SK-N-SH treated with all-trans-retinoic acid at 6 μM for 48 hours (cell line): ENCODE results near the gene DCLK2.
"Not testable (repeated sequence)": the region's sequence is repeated elsewhere in the genome, so short reads cannot be mapped to it uniquely, and the experiment has no call there.

ENCODE experiments used
- ATAC-seq: fragments of 200-7000 bp; cut with Tn5 transposase; 3 replicates; pipeline ENCODE4 v1.9.1; 2020; ENCODE audit warnings: mild to moderate bottlenecking, moderate library complexity
- BACH2 ChIP-seq: fragments of 250-450 bp; sonication (Bioruptor Pico); IDR thresholded peaks from 2 replicates; pipeline ENCODE4 v1.9.0; 2021; ENCODE audit warnings: mild to moderate bottlenecking, borderline replicate concordance
- CREB5 ChIP-seq: fragments of 250-450 bp; sonication (Bioruptor Pico); IDR thresholded peaks from 2 replicates; pipeline ENCODE4 v1.5.1; 2020; ENCODE audit warnings: low read depth, mild to moderate bottlenecking, moderate library complexity
- CSRNP3 ChIP-seq: fragments of 250-450 bp; sonication (Bioruptor Pico); IDR thresholded peaks from 2 replicates; pipeline ENCODE4 v1.5.1; 2021; ENCODE audit warnings: mild to moderate bottlenecking, moderate library complexity
- GLIS3 ChIP-seq: fragments of 250-450 bp; sonication (Bioruptor Pico); IDR thresholded peaks from 2 replicates; pipeline ENCODE4 v1.5.0; 2020; ENCODE audit warnings: mild to moderate bottlenecking, moderate library complexity
- OSR1 ChIP-seq: fragments of 250-450 bp; sonication (Bioruptor Pico); IDR thresholded peaks from 2 replicates; pipeline ENCODE4 v1.8.0; 2022; ENCODE audit warnings: moderate library complexity, mild to moderate bottlenecking, inconsistent platforms
- POU6F1 ChIP-seq: fragments of 250-450 bp; sonication (Bioruptor Pico); IDR thresholded peaks from 2 replicates; pipeline ENCODE4 v1.8.0; 2021; ENCODE audit warnings: low read depth, mild to moderate bottlenecking, moderate library complexity, borderline replicate concordance
- PPARA ChIP-seq: fragments of 250-450 bp; sonication (Bioruptor Pico); IDR thresholded peaks from 2 replicates; pipeline ENCODE4 v1.5.0; 2020; ENCODE audit warnings: mild to moderate bottlenecking, borderline replicate concordance
- RARB ChIP-seq: fragments of 250-450 bp; sonication (Bioruptor Pico); IDR thresholded peaks from 2 replicates; pipeline ENCODE4 v1.8.0; 2021; ENCODE audit warnings: mild to moderate bottlenecking, moderate library complexity
- SNAI2 ChIP-seq: fragments of 250-450 bp; sonication (Bioruptor Pico); IDR thresholded peaks from 2 replicates; pipeline ENCODE4 v1.5.0; 2020; ENCODE audit warnings: mild to moderate bottlenecking, moderate library complexity
- TCF4 ChIP-seq: fragments of 250-450 bp; sonication (Bioruptor Pico); IDR thresholded peaks from 2 replicates; pipeline ENCODE4 v1.8.0; 2021; ENCODE audit warnings: mild to moderate bottlenecking, moderate library complexity, borderline replicate concordance
- TOX ChIP-seq: fragments of 250-450 bp; sonication (Bioruptor Pico); IDR thresholded peaks from 2 replicates; pipeline ENCODE4 v1.8.0; 2021; ENCODE audit warnings: mild to moderate bottlenecking, moderate library complexity, borderline replicate concordance
- TSHZ2 ChIP-seq: fragments of 250-450 bp; sonication (Bioruptor Pico); IDR thresholded peaks from 2 replicates; pipeline ENCODE4 v1.5.0; 2020; ENCODE audit warnings: mild to moderate bottlenecking, moderate library complexity
- ZC3H10 ChIP-seq: fragments of 250-450 bp; sonication (Bioruptor Pico); IDR thresholded peaks from 2 replicates; pipeline ENCODE4 v1.5.1; 2021; ENCODE audit warnings: mild to moderate bottlenecking, moderate library complexity
- ZFP3 ChIP-seq: fragments of 250-450 bp; sonication (Bioruptor Pico); IDR thresholded peaks from 2 replicates; pipeline ENCODE4 v1.5.0; 2020; ENCODE audit warnings: mild to moderate bottlenecking, moderate library complexity
- ZFP30 ChIP-seq: fragments of 450-650 bp; formaldehyde crosslinking; IDR thresholded peaks from 2 replicates; pipeline ENCODE4 v1.5.0; 2022; ENCODE audit warnings: mild to moderate bottlenecking, moderate library complexity
- ZNF565 ChIP-seq: fragments of 450-650 bp; formaldehyde crosslinking; conservative IDR thresholded peaks from 2 replicates; pipeline ENCODE4 v1.5.0; 2020; ENCODE audit warnings: low read depth, mild to moderate bottlenecking, moderate library complexity
- ZNF70 ChIP-seq: fragments of 450-650 bp; formaldehyde crosslinking; IDR thresholded peaks from 2 replicates; pipeline ENCODE4 v1.5.0; 2020; ENCODE audit warnings: mild to moderate bottlenecking, moderate library complexity
- ZNF8 ChIP-seq: fragments of 450-650 bp; formaldehyde crosslinking; IDR thresholded peaks from 2 replicates; pipeline ENCODE4 v1.5.0; 2020; ENCODE audit warnings: mild to moderate bottlenecking, moderate library complexity

Gene DCLK2

GRCh38 chr4:150182794-150183193 lies 104.5 kb downstream of the DCLK2 start (continued):
- TF ChIP-seq PPARA (CRISPR knock-in tag) (no peak), ZFP30 (CRISPR knock-in tag) (no peak)

GRCh38 chr4:150185033-150185432 lies 106.8 kb downstream of the DCLK2 start:
- ATAC-seq, result not testable (repeated sequence)

- TF ChIP-seq ZFP3 (CRISPR knock-in tag) (no peak), GLIS3 (CRISPR knock-in tag) (no peak), BACH2 (CRISPR knock-in tag) (no peak), TOX (CRISPR knock-in tag) (no peak), CREB5 (CRISPR knock-in tag) (no peak)
- no peak for ATAC-seq
Observed at GRCh38 chr4:150192986-150193385, 114.7 kb downstream of the DCLK2 start.

- ATAC-seq, result not testable (repeated sequence)
Observed at GRCh38 chr4:150197256-150197655, 119.0 kb downstream of the DCLK2 start.

GRCh38 chr4:150199056-150199455 lies 120.8 kb downstream of the DCLK2 start:
- no peak for TF ChIP-seq ZFP30 (CRISPR knock-in tag)
- TF ChIP-seq ZNF565 (CRISPR knock-in tag), result no peak
- no peak for TF ChIP-seq ZNF70
- TF ChIP-seq GLIS3 (CRISPR knock-in tag), result no peak
- no peak for TF ChIP-seq TSHZ2
- TF ChIP-seq ZFP3 (CRISPR knock-in tag), result no peak
- no peak for TF ChIP-seq TOX (CRISPR knock-in tag)
- TF ChIP-seq RARB (CRISPR knock-in tag), result no peak
- no peak for TF ChIP-seq TCF4
- no peak for TF ChIP-seq POU6F1 (CRISPR knock-in tag)
- TF ChIP-seq OSR1 (CRISPR knock-in tag), result no peak
- TF ChIP-seq ZC3H10 (CRISPR knock-in tag), result no peak
- TF ChIP-seq CREB5 (CRISPR knock-in tag), result no peak
- TF ChIP-seq SNAI2 (CRISPR knock-in tag), result no peak
- TF ChIP-seq ZNF8 (CRISPR knock-in tag), result no peak
- TF ChIP-seq CSRNP3, result no peak
- ATAC-seq, result no peak
